NCI-H82 treated with DMSO at 0.1 percent for 48 hours (cell line): ENCODE measurements around the gene FGF22.
"Not testable (repeated sequence)": the region's sequence is repeated elsewhere in the genome, so short reads cannot be mapped to it uniquely, and the experiment has no call there.

ENCODE experiments used
- DNase-seq: peaks from one replicate; lab custom pipeline; 2025; ENCODE audit not compliant: unreplicated experiment; lab: John Stamatoyannopoulos, UW

The FGF22 gene

DNA sequence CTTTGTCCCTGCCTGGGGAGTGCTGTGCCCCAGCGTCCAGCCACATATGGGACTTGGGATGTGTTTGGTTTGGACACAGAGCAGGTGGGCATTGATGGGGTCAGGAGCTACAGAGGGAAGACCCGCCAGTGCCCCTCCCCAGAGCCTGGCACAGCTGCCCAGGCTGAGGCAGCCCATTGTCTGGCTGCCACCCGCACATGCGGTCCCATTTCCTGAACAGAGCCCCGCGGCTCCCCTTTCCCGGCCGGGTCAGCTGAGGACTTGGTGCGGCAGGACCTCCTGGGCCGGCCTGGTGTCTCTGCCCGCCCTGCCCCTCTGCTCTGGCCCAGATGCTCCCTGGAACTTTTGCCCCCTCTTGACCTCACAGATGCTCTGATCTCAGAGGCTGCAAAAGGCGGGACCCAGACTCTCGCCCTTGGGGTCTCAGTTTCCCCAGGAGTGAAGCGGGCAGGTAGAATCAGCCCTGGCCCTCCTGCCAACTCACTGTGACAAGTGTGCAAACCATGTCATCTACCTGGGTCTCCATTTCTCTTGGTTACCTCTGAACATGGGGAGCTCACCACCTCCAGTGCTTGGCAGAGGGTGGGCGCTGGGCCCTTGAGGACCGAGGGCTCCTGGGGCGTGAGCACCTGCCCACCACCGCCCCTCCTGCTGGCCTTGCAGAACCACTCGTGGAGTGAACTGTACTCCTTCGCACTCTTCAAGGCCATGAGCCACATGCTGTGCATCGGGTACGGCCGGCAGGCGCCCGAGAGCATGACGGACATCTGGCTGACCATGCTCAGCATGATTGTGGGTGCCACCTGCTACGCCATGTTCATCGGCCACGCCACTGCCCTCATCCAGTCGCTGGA lies 32.2 kb upstream of the FGF22 start:
- no peak for DNase-seq

DNA sequence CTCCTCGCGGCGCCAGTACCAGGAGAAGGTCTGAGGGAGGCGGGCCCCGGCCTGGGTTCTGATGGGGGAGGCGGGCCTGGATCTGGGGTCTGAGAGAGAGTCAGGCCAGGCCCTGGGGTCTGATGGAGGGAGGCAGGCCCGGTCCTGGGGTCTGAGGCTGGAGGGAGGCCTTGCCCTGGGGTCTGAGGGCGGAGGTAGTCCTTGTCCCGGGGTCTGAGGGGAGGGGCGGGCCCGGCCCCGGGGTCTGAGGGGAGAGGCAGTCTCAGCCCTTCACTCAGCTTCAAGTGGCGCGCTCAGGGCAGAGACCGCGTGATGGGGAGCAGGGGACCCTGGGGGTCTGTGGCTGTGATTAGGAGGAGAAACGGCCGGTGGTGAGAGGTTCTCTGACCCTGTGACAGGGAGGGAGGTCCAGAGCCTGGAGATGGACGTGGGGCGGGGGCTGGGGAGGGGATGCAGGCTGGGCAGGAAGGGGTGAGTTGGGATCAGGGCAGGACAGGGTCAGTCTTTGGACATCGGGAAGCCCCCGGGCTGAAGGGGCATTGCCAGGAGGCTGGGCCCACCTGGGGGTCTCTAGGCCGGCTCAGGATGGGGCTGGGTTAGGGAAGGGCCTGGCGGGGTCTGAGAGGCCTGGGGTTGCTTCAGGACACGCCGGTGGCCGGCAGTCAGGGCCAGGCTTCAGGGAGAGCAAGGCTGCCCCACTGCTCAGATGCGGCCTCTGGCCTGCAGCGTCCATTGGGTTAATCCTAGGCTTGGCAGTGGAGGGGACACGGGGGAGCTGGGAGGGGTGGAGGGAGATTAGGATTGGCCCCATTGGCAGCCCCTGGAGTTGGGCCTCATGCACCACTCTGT lies 31.3 kb upstream of the FGF22 start:
- no peak for DNase-seq

DNA sequence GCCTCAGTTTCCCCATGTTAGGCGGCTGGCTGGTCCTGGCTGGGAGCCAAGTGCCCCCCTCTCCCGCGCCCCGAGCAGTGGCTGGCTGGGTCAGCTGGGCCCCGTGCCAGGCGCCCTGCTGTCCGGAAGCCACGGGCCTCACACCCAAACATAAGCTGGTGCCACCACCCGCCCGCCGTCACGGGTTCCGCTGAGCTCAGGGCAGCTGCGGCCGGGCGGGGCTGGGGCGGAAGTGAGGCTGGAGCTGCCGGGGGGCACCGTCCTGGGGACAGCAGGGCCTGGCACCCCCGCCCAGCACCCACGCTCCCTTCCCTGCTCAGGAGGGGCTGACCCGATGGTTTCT lies 30.7 kb upstream of the FGF22 start:
- DNase-seq, result no peak

DNA sequence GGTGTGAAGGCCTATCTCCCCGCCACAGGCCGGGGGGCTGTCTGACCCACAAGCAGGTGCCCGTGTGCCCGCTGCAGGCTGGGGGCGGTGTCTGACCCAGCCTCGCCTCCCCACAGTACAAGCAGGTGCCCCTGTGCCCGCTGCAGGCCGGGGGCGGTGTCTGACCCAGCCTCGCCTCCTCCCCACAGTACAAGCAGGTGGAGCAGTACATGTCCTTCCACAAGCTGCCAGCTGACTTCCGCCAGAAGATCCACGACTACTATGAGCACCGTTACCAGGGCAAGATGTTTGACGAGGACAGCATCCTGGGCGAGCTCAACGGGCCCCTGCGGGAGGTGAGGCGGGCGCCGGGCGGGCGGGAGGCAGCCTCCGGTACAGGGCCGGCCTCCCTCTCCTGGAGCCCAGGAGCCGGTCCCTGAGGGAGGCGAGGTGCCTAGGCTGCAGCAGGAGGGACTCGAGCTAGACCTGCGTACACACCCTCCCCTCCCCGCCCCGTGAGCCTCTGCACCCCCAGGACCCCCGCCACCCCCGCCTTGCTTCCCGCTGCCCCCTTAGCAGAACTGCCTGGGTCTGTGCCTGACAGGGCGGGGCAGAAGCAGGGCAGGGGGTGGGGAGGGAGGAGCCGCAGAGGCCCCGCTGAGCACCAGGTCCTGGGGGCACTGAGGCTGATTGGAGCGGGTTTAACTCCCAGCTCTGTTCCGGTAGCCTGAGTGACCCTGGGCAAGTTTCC lies 29.4 kb upstream of the FGF22 start:
- no peak for DNase-seq

DNA sequence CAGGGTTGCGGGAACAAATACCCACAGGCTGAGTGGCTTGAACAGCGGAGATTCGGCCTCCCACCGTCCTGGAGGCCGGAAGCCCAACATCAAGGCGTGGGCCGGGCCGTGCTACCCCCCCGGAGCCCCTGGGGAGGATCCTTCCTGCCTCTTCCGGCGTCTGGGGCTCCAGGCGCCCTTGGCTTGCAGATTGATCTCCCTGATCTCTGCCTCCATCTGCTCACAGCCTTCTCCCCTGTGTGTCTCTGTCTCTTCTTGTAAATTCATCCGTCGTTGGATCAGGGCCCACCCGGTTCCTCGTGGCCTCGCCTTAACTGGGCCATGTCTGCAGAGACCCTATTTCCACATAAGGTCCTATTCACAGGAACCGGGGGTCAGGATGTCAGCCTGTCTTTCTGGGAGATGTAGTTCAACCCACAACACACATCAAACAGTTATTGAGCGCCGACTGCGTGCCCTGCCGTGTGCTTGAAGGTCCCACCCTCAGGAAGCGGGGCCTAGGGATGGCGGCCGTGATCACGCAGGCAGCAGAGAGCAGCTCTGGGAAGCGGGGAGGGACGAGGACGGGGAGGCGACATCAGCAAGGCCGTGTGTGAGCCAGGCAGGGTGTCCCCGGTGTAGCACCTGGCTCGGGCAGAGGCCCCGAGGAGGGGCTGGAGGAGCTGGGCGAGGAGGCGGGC lies 28.7 kb upstream of the FGF22 start:
- peak; percentile 48 for DNase-seq

DNA sequence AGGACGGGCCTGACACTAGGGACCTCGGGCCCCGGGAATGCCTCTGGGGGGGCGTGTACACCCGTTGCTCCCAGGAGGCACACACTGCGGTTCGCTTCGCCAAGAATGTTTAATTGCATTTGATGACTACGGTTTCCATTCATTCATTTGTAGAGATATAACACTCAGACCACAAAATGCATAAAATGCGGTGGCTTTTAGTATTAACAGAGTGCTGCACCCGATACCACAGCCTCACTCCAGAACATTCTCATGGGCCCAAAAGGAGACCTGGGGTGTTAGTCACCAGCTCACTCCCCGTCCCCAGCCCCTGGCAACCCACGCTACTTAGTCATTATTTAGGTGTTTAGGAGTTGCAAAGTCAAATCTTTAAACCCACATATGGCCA lies 28.2 kb upstream of the FGF22 start:
- DNase-seq, result no peak

DNA sequence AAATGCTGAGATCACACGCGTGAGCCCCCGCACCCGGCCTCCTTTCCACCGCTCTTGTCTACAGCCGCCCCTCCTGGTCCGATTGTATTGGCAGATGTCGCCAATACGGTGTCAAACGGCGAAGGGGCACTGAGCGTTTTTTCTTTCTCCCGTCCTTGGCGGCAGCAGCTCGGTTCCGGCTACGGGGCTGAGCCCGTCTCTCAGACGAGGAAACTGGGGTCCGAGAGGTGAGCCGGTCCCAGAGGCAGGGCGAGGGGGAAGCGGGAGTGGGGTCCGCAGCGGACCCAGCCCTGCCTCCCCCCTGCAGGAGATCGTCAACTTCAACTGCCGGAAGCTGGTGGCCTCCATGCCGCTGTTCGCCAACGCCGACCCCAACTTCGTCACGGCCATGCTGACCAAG lies 26.7 kb upstream of the FGF22 start:
- no peak for DNase-seq

DNA sequence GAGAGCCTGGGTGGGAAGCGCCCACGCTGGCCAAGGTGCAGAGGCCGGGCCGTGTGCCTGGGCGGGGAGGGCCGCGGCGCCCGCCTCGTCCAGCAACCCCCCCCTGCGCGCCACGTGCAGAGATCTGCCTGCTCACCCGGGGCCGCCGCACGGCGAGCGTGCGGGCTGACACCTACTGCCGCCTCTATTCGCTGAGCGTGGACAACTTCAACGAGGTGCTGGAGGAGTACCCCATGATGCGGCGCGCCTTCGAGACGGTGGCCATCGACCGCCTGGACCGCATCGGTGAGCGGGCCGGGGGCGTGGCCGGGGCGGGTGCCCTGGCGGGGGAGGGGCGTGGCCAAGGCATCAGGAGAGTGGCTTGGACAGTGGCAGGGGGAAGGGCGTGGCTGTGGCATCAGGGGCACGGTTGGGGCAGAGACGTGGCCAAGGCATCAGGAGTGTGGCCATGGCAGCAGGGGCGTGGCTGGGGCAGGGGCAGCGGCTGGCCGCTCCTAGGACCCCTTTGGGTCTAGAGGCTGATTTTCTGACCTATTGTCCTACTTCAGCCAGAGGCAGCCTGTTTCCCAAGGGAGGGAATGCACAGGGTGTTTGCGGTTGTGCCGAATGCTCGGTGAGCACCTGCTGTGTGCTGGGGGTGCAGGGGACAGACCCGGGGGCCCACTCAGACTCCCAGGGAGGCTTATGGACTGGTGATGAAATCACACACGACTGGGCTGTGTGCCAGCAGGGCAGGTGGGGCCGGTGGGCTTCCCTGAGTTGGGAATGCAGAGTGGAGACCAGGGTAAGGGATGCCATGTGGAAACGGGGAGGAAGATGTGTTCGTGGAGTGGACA lies 25.7 kb upstream of the FGF22 start:
- DNase-seq, result no peak

DNA sequence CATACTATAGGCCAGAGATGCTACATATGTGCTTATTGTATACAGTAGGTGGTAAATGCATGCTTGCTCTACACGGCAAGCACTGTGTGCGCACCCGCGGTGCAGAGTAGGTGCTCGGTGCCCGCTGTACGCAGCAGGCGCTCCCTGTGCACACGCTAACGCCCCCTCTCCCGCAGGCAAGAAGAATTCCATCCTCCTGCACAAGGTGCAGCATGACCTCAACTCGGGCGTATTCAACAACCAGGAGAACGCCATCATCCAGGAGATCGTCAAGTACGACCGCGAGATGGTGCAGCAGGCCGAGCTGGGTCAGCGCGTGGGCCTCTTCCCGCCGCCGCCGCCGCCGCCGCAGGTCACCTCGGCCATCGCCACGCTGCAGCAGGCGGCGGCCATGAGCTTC lies 24.1 kb upstream of the FGF22 start:
- DNase-seq, result no peak

DNA sequence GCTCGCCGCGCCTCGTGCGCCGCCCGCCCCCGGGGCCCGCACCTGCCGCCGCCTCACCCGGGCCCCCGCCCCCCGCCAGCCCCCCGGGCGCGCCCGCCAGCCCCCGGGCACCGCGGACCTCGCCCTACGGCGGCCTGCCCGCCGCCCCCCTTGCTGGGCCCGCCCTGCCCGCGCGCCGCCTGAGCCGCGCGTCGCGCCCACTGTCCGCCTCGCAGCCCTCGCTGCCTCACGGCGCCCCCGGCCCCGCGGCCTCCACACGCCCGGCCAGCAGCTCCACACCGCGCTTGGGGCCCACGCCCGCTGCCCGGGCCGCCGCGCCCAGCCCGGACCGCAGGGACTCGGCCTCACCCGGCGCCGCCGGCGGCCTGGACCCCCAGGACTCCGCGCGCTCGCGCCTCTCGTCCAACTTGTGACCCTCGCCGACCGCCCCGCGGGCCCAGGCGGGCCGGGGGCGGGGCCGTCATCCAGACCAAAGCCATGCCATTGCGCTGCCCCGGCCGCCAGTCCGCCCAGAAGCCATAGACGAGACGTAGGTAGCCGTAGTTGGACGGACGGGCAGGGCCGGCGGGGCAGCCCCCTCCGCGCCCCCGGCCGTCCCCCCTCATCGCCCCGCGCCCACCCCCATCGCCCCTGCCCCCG lies 23.5 kb upstream of the FGF22 start:
- DNase-seq, result no peak

DNA sequence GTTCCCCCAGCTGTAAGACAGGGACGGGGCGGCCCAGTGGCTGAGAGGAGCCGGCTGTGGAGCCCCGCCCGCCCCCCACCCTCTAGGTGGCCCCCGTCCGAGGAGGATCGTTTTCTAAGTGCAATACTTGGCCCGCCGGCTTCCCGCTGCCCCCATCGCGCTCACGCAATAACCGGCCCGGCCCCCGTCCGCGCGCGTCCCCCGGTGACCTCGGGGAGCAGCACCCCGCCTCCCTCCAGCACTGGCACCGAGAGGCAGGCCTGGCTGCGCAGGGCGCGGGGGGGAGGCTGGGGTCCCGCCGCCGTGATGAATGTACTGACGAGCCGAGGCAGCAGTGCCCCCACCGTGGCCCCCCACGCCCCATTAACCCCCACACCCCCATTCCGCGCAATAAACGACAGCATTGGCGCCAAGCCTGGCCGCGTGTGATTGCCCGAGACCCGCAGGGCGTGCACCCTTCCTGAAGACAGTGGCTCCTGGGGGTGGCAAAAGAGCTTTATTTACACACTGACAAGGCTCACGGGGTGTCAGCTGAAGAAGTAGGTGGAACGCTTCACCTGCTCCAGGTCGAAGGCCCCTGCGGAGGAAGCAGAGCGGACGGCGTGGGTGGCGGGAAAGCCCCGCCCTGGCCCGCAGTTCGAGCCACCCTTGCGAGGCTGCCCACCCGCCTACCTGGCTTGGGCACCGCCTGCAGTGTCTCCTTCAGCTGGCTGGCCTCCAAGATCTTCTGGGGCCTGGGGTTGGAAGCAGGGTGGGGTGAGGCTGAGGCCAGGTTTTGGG lies 22.7 kb upstream of the FGF22 start:
- DNase-seq, result no peak

DNA sequence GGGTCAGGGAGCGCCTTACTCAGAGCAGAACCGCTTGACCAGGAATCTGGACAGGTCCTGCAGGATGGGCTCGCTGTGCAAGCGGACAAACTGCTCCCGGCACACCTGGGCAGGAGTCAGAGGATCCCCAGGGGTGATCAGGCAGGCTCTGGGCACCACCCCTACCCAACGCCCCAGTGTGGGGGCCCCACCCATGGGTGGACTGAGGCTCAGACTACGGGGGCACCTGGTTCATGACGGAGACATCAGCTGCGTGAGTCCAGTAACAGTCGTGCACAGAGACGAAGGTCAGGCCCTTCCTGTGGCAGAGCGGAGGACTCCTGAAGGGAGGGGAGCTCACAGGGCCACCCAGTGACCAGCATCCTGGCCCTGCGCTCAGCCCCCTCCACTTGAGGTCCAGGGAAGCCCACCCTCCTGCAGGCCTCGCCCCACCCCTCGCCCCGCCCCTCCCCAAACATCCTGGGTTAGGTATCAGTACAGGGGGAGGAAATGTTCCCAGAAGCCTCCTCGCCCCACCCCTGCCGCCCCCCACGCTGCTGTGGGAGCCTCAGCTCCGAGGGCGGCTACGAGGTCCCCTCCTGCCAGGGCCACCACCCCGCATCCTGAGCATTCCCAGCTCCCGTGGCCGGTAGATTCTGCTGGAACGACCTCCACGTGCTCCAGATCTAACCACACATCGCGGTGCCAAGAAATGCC lies 22.0 kb upstream of the FGF22 start:
- DNase-seq, result no peak

DNA sequence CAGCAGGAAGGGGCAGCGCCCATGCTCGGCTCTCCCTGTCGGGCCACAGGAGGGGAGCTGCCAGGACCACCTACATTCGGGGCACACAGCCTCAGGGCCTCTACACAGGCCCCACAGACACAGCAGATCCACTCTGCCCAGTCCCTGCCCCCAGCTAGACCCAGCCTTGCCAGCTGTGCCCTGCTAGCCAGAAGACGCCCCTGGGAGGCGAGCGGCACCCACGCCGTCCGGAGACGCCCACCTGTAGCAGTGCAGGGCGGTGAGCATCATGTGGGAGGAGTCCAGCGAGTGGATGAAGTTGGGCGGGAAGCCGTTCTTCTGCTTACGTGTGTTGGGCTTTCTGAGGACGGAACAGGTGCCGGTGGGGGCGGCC lies 21.4 kb upstream of the FGF22 start:
- DNase-seq, result no peak

DNA sequence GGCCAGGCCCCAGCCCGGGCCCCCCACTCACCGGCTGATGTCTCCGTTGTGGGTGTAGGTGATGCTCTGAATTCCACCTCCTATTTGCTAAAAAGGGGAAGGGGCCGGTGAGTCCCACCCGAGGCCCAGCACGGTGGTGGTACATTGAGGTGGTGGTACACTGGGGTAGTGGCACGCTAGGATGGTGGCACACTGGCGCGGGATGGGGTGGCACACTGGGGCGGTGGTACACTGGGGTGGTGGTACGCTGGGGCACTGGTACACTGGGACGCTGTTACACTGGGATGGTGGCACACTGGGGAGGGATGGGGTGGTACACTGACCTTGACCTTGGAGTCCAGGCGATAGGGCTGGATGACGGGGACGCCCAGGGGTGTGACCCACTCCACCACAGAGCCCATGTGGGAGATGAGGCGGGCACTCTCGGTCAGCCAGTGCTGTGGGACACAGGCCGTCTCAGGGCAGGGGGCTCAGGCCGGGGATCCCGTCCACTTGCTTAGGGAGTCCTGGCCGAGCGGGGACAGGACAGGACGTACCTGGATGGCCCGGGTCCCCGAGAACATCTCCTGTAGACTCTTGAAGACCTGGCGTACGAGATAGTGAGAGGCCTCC lies 20.9 kb upstream of the FGF22 start:
- DNase-seq, result no peak

DNA sequence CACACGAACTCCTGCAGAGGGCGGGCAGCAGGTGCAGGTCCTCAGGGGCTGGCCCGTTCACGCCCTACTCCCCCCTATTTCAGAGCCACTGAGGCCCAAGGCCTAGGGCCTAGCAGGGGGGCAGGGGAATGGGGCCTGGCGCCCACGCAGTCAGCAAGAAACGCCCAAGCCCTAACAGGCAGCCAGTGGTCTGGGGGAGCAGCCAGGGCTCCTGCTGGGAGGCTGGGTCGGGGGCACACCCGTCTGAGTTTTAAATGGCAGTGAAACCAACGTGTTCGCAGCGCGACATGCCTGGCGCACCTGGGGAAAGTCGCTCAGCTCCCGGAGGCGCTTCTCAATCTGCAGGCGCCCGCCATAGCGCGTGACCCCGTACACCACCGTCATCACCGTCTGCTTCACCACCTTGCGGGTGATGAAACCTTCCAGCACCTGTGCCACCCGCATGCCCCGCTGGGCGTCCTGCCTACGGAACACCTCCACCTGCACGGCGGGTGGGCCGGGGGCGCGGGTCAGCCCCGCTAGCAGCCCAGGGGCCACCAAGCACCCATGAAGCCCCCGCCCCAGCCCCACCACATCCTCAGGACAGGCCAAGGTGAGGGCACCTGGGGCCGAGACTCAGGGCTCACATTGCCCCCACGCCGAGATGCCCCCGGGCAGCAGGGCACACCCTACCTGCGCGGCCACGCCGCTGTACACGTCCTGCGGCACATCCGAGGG lies 20.2 kb upstream of the FGF22 start:
- DNase-seq, result no peak

DNA sequence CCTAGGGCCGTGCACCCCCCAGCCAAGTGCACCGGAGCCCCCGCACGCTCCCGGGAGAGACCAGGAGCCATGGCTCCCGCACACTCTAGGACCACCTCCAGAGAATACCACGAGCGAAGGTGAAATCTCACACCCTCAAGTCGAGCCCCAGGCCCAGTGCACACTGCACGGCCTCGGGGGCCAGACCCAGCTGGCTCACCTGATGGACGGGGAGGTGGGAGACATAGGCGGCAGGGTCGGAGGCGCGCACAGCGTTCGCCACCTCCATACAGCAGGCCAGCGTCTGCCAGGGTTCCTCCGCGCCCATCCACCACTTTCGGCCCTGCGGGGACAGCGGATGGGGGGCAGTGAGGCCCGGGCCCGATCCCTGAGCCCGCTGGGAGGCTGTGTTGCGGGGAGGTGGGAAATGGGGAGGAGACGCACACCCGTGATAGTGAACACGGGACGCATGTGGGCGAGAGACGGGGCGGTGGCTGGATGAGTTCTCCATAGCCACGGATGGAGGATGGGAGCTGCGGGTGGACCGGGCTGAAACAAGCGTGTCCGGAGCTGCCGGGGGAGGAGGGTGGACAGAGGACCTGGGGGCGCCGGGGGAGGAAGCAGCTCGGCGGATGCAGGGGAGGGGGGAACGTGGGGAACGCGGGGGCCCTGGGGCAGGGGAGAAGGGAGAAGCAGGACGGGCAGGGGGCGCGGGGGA lies 19.4 kb upstream of the FGF22 start:
- DNase-seq, result no peak

DNA sequence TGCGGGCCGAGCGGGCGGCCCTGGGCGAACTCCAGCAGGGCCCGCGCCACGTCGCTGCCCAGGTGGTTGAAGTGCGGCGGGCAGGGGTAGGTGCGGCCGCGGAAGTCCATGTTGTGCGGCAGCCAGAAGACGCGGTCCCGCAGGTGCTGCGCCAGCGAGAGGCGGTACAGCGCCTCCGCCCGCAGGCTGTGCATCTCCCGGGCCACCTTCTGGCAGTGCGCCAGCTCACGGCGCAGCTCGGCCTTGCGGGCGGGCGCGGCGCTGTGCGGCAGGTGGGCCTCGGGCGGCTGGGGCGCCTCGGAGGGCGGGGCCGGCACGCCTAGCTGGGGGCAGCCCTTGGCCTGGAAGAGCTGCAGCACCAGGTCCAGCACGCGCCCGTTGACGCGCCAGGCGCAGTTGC lies 18.5 kb upstream of the FGF22 start:
- DNase-seq, result not testable (repeated sequence)
